D341Med (cell line): ENCODE measurements around the gene WNT16.

ENCODE experiments used
- DNase-seq: peaks from one replicate; pipeline ENCODE4 v3.0.0; 2012; ENCODE audit warnings: low spot score

Gene WNT16

DNA sequence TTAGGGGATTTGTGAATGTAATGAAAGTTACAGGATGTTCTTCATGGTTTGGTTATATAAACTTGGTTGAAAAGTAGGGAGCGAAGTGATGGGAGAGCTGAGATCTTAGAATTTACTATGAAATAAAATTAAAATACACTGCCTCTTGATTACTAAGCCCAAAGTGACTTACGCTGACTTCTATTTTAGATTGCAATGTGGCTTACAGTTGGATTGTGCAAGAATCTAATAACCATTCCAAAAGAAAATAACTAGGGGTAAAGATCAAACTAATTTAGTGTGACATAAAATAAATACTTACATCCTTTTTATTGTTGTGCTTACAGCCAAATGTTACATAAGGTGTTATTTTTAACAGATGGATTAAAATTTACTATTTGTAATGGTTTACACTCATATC is 15.3 kb downstream of the WNT16 start:
- DNase-seq = no peak

DNA sequence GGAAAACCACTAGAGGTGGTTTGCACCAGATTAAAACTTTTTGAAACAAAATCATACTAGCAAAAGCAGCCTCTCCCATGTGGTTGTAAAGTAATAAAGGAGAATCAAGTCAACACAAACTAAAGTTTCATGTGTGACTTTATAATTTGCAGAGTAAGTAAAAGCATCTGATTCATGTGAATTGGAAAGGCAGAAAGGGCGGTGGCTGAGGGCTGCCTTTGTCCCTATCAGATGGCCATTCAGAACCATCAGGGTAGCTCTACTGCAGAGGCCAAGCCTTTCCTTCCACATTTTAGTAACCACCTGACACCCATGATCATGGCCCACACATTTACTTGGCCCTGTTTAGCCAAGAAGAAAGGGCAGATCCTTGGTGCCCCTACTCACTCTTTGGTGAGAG is 15.7 kb downstream of the WNT16 start:
- DNase-seq = no peak

DNA sequence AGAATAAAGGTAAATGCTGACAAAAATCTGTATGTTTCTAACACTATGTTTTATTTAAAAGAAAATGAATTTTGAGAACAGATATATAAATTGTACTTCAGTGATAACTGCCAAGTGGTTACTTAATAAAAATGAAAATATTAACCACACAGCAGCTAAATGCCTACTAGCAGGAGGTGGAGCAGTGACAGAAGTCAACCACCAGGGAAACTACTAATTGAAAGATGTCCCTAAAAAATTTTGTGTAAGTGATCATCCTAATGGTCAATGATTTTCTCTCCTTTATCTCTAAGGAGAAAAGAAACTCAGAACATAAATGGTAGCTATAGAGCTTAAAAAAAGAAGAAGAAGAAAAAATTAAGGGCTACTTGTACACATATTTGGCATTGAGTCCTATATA is 22.9 kb downstream of the WNT16 start:
- DNase-seq = no peak

DNA sequence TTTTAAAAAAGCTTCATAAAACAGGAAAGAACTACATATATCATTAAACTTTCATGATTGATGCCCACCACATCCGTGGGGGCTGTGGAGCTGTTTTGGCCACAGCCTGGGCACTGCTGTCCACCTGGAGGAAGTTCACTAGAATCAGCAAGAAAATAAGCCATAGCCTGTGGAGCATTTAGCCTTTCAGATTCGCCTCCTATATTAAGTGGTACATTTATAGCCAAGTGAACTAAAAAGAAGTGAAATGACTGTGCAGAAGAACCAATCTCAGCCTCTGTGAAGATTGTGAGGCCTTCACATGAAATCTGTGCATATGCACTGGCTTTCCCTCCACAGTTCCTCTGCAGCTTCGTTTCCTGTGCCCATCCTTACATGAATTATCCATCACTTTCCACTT is 23.5 kb downstream of the WNT16 start:
- DNase-seq = no peak

DNA sequence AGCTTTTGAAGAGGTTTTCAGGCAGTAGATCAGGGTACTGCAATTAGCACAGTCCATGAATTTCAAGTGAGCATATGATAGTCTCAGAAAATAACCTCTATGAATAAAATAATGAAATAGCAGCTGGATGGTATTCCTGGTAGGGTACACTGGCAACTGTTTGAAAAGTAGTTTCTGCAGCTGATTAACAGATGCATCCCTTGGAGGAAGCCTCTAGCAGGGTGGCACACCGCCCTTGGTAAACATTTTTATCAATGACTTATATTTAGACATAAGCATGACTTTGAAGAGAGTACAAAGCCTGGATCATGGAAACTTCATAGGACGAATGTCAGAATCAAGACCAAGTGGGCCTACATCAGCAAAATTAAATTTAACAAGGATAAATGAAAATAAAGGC is 26.8 kb downstream of the WNT16 start:
- no peak for DNase-seq

DNA sequence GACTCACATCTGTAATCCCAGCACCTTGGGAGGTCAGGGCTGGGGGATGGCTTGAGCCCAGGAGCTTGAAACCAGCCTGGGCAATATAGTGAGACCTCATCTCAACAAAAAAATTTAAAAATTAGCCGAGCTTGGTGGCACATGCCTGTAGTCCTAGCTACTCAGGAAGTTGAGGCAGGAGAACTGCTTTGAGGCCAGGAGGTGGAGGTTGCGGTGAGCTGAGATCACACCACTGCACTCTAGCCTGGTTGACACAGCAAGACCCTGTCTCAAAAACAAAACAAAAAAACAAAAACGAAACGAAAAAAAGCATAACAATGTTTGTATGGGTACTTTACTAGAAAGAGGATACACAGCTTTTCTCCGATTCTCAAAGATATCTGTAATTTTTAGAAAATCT is 31.8 kb downstream of the WNT16 start:
- no peak for DNase-seq

DNA sequence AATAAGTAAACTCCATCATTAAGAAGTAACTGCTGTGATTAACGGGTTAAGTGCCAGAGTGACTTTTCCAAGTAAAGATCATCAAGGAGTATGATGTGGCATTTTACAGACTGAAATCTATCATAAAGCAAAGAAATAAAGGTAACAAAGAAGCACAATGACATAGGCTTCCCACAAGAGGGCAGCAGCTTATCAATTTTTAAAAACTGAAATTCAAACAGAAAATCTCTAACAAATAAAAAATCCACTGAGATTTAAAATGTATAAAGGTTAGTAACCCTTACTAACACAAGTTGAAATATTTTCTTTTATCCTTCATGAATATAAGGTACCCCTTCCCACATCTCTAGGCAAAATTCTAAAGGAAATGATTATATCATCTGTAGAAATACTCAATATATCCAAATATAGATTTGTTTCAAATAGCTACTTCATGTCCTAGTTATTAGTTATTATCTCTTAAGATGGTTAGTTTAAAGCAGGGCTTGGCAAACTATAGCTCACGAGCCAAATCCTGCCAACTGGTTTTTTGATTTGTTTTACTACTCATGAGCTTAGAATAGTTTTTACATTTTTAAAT is 38.1 kb downstream of the WNT16 start:
- no peak for DNase-seq

DNA sequence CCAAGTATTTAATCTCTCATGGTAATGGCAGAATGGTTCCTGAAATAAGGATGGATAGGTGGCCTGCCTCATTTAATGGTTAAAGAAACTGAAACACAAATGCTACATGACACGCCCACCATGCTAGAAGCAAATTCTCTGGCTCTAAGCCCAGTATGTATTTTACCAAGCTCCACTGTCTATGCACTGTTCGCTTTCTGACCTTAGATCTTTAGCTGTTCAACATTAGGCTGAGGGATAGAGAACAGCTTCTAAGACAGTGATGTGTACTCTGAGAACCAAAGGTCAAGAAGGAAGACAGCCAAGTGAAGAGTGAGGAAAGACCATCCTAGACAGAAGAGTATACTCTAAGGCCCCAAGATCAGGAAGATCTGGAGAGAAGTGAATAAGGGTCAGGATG is 40.7 kb downstream of the WNT16 start:
- DNase-seq = no peak

DNA sequence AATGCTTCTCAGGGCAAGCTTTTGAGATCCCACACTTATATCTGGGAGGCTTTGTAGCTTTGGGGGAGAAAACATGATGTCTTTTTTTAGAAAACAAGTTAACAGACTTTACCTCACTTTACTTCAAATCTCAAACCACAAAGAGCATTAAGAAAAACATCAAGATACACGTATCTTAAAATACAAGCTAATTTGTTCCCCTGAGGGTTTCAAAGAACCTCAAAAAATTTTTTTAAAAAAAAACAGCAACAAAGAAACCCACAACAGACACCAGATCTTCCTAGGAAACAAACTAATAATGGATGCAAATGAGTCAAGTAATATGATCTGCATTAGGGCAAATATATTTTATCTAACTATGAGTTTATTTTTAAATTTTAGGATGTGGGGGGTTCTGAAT is 42.6 kb downstream of the WNT16 start:
- no peak for DNase-seq

DNA sequence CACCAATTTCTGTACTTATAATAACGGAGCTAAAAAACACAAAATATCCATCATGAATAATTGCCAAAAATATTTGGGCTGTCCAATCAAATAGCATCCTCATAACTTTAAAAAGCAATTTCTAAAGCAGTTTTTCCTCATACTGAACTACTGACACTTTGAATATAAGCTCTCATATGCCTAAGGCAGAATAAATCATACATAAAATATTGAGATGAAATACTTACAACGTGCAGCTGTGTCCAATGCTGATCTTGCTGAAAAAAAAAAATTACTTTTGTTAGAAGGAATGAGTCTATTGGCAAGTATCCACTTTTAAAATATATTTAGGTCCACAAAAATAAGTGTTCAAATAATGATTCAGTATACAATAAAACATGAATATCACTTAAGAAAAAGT is 43.1 kb downstream of the WNT16 start:
- DNase-seq = no peak

DNA sequence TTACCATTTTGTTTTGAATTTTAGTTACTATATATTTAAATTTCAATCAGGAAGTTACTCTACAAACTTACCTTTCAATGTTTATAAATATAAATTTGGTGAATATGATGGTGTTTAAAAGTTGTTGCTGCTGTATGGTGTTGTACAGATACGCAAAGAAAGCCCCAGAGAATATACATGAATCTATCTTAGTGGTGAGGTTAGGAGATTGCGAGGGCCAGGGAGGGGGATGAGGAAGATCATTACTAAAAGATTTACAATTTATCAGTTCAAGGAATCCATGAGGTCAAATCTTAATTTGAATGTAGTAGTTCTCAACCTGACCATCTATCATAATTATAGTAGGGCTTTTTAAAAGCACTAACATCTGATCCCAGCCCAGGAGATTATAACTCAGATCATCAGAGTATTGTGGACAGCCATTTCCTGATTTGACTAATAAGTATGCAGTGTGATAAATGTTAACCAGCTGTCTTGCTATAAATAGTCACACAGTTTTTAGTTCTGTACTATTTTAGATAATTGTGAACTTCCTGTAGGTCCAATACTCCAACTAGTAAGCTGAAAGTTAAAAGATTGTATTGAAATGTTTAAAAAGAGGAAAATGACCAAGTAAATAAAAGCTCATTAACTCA is 43.7 kb downstream of the WNT16 start:
- DNase-seq = no peak

DNA sequence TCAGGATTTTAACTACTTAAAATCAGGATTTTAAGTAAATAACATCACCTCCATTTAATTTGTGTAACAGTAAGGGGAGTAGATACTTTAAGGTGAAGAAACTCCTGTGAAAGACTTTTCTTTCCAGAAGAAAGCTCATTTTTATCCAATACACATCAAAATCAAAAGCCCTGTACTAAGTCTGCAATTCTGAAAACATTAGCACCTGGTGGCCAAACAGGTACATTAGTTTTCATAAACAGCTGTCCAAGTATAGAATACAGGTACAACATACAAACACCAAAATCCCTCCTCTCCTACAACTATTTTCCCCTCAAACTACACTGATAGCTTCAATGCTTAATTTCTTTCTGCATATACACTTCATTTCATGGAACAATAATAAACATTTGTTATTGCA is 44.4 kb downstream of the WNT16 start:
- no peak for DNase-seq

DNA sequence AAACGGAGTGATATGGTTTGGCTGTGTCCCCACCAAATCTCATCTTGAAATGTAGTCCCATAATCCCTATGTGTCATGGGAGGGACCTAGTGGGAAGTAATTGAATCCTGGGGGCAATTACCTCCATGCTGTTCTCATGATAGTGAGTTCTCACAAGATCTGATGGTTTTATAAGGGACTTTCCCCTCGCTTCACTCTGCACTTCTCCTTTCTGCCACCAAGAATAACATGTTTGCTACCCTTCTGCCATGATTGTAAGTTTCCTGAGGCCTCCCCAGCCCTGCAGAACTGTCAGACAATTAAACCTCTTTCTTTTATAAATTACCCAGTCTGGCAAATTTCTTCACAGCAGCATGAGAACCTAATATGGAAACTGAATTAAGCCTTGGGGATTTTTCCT is 48.2 kb downstream of the WNT16 start:
- DNase-seq = no peak

DNA sequence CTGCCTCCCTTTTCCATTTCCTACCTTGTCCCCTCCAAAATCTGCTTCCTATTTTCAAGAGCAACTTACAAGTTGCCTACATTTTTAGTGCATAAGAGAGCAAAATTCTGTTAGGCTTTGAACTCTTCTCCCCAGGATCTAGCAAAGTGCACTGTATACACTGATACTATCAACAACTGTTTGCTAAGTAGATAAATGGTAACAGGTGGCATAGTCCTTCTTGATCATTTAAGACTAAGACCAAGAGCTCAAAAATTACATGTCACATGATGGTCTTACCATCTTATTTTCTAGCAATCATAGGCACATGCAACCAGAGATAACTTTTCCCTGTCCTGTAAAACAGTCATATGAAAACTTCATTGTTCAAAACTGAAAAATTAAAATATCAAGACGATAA is 51.1 kb downstream of the WNT16 start:
- no peak for DNase-seq

DNA sequence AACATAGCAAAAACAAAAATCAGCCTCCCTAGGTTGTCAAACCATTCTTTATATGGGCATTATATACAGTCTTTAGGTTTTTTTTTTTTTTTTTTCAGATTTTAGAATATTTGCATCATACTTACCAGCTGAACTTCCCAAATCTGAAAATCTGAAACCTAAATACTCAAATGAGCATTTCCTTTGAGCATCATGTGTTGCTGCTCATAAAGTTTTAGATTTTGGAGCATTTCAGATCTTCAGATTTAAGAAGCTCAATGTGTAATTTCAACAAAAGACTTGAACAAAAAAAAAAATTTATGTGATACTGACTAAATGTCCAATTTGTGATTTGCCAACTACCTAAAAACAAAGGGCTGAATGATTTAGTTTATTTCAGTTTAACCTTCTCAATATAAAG is 53.7 kb downstream of the WNT16 start:
- no peak for DNase-seq

DNA sequence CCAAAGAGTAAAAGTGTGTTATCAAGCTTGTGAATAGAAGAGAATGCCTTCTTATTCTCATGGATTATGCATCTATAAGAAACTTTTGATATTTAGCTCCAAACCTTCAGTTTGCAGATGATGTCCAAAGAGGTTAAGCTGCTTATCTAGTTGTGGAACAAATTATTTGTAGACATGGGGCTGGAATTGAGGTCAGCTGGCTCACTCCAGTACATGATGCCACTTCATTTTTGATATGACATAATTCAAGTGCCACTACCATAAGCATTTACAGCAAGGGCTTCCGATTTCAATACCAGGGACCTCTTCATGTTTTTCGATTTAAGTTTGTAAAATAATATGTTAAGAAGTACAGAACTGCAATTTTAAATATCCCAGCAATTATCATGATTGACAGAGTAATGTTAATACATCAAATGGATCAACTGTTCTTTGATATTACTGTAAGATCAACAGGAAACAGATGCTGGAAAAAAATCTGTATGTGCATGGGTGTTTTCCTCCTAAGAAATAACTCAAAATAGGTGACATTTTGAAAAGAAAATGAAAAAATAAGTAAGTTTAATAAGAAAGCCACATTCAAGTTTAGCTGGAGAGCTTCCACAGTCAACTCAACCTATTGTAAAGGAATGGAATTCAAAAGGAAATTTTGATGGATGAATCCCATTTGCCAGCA is 54.6 kb downstream of the WNT16 start:
- no peak for DNase-seq

DNA sequence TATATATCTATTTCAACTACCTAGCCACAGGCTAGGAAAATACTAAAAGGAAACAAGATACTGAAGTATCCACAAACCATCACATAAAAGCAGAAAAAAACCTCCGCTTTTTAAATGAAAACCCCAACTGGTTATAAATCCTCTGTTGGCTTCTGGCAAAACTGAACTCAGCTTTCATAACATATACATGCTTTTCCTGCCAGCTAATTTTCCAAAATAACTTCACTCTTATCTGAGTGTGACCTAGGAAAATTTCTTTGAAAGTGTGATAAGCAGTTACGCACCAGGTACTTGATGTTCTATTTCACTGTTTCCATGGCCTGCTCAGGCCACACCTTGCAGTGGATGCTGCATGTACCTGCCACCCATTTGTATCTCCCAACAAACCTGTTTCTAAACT is 55.5 kb downstream of the WNT16 start:
- DNase-seq = no peak

DNA sequence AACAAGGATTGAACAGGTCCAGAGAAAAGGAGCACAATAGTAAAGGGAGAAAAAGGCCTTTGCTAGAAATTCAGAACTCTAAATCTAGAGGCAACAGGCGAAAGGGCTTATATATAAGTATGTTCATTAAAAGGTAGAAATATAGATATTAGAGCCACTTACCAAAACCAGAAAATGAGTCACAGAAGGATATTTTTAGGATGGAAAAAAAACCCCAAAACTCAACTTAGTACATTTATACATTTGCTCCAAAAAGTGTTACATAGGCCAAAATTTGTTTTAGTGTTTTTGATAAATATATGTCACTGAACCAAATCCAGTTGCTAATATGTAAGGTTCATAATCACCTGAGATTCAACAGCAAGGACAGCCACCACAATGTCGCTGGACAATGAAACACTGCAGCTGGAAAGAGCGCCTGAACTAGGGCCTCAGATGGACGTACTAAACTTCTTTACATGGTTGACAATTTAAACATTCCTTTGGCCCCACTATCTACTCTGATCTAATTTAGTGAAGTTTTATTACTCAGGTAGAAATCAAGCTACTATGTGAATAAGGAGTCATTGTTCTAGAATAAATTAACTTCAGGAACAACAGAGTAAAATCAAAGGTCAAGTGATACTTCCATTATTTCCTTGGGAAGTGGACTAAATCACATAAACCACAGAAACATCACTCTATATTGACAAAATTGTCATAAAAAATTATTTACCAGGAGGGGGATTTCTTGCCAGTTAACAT is 56.4 kb downstream of the WNT16 start:
- DNase-seq = no peak

DNA sequence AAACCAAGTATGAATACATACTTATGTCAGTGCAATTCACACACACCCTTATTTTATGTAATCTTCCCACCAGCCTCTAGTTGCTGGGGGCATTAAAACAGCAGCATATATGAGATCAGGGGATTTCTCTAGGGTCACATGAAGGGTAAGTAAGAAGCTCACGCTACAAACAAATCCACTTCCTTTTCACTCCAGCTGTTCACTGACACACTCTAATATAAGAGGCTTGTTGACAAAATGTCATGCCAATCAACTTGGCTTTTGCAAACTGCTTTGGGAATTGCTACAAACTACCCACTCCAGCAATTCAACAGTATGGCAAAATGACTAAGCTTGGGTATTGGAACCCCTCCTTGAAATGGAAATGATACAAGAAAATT is 57.0 kb downstream of the WNT16 start:
- DNase-seq = peak; percentile 39

DNA sequence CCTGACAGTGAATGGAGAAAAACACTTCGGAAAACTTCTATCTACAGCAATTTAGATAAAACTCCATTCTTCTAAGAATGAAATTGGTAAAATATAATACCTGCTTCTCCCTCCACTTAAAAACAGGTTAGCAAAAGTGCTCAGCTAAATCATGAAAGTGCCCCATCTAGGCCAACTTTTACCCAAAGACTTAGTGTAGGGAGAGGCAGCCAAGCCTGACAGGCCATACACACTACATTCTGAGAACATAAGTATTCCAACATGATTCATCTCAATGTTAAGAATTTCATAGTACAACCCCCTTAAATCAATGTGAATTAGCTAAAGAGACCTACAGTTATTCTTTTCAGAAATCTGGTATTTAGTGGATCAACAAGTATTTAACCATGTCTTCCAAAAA is 60.1 kb downstream of the WNT16 start:
- no peak for DNase-seq

DNA sequence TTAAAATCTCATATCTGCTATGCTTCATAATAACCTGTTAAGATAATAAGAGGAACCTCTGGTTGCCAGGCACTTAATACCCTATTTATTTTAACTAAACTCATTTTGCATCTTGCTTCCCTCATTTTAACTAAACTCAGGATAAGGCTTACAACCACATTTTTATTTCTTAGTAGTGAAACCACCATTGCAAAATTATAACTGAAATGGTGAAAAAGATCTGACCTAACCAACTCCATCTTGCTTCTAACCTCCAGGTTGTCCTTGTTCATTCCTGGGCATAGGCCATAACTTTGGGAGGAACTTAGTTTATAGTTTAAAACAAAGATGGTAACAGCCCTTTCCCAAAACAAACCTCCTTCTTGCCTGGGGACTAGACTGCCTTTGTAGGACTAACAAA is 61.3 kb downstream of the WNT16 start:
- DNase-seq = no peak

DNA sequence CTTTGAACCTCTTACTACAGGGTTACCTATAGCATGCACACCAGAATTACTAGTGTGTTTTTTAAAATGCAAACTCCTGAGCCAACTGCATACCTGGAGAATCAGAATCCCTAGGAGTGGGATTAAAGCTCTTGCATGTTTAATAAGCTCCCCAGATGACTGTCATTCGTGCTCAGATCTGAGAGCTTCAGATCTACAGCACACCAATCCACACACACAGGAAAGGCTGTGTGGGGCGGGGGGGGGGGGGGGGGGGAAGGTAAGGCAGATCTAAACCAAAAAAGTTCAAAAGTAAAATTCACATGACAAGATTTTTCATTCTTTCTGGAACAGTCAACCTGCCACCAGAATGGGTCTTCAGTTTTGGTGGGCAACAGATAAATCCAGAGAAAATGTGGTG is 61.8 kb downstream of the WNT16 start:
- no peak for DNase-seq
